HG03060 (cell line): ENCODE results near the gene STRIT1.
"Not testable (repeated sequence)": the region's sequence is repeated elsewhere in the genome, so short reads cannot be mapped to it uniquely, and the experiment has no call there.

Source experiments
- ATAC-seq: cut with Tn5 transposase; IDR thresholded peaks from one replicate; pipeline ENCODE4 v1.9.1; 2021; ENCODE audit warnings: low read depth, moderate number of reproducible peaks; ENCODE audit not compliant: unreplicated experiment

Gene STRIT1

DNA sequence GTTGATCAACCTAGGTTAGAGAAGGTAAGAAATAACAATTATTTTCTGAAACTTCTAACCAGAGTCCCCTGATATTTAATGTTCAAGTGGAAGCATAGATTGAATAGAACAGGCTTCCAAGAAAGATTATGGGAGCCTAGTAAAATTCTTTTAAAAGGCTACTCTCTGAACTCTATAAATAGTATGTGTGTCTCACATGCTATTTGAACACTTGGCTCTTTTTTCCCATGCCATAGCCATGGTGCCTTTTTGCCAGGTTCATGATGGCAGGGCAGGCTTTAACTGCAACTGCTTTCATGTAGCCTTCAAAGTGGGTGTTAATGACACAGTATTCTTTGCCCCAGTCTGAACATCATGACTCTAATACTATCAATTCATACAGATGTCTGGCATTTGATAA lies 22.9 kb upstream of the STRIT1 start:
- ATAC-seq, result no peak

GRCh38 chr3:155313916-155314315 lies 20.4 kb upstream of the STRIT1 start:
- no peak for ATAC-seq

GRCh38 chr3:155313300-155313699 lies 19.8 kb upstream of the STRIT1 start:
- ATAC-seq, result no peak

- no peak for ATAC-seq
Observed at GRCh38 chr3:155312781-155313180, 19.3 kb upstream of the STRIT1 start.

- no peak for ATAC-seq
Observed at GRCh38 chr3:155309581-155309980, 16.1 kb upstream of the STRIT1 start.

DNA sequence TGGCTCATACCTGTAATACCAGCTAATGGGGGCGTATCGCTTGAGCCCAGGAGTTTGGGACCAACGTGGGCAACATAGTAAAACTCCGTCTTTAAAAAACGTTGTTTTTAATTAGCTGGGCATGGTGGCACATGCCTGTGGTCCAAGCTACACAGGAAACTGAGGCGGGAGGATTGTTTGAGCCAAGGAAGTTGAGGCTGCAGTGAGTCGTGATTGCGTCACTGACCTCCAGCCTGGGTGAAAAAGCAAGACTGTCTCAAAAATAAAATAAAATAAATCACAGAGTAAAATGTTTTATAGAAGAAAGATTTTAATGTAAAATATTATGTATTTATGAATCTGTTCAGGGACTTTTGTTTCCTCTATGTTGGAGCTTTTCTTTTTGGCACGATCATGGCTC lies 15.3 kb upstream of the STRIT1 start:
- no peak for ATAC-seq

GRCh38 chr3:155307183-155307582 lies 13.7 kb upstream of the STRIT1 start:
- ATAC-seq, result no peak

DNA sequence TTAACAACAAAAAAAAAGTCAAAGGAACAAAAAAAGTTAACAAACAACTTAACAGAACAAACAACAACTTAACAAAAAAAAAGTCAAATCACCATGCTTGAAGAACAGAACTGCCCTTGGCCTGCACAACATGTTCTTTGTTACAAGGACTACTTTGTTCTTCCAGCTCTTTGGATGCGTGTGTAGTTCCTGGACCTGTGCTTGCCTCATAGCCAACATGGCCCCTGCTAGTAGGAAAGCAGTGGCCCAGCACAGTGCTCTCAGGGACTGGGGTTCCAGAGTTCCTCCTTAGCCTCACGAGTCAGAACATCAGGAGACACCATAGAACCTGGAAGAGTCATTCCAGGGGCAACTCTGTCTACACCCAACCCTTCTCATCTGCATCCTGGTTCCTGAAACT lies 10.9 kb upstream of the STRIT1 start:
- ATAC-seq, result no peak

- no peak for ATAC-seq
Observed at GRCh38 chr3:155303540-155304097, 10.1 kb upstream of the STRIT1 start.

- no peak for ATAC-seq
Observed at GRCh38 chr3:155302891-155303290, 9.4 kb upstream of the STRIT1 start.

GRCh38 chr3:155302481-155302880 lies 9.0 kb upstream of the STRIT1 start:
- ATAC-seq, result no peak

DNA sequence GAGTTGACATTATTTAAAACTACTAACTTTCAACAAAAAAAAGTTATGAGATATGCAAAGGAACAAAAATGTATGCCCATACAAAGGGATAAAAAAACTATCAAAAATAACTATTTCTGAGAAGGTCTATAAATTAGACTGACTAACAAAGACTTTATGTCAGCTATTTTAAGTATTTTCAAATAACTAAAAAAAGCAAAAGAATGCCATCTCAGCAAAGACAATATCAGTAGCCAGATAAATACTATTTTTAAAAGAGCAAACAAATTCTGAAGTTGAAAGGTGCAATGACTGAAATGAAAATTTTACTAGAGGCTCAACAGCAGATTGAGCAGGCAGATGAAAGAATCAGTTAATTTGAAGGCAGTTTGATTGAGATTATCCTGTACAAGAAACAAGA lies 3.6 kb upstream of the STRIT1 start:
- no peak for ATAC-seq

DNA sequence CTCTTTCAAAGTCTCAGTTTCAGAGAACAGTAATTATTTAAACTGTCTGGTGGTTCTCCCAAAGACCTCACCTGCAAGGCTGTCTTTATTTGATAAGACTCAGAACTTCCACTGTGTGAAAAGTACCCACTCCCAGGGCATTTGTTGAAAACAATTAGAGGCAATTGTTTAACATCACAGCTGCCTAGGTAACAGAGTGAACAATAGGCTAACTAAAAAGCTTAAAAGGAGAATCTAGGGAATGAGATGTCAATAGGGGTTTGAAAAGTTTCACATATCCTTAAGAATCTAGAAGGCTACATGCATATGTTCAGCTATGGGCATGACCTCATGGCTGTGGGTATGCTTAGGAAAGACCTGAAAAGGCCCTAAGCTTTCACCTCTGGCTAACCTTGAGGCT lies 2.9 kb upstream of the STRIT1 start:
- ATAC-seq, result no peak

GRCh38 chr3:155292693-155293092 lies 790 bp downstream of the STRIT1 start:
- ATAC-seq, result no peak

DNA sequence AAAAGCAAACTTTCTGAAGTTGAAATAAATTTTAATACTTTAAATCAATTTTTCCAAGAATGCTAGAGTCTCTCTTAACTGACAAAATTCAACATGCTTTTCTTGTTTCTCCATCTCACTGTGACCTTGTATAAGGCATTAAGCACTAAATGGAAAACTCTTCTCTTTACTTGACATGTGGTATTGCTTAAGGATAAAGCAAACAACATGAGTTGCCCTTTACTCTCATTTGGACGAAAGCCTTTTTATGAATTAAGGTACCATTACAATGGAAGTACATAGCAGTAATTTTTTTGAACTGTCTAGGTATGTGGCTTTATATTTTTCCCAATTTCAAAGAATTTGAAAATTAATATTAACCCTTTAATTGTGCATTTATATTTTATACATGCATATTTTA lies 1.4 kb downstream of the STRIT1 start:
- ATAC-seq, result no peak

DNA sequence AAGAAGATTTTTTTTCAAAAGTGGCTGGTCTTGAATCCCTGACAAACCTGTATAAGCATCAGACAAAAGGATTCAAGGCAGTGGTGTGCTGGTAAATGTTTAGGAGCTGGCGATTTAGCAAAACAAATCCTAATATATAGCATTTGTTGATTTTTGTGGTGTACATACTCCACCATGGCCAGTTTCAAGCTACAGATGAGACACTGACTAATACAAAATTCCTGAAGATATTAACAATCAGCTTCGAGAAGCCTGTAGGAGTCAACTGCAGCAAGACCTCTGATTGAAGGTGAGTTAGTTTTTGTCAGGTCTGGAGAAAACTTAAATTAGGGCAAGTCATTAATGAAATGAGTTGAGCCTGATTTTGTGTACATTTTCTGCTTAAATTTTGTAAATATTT lies 6.7 kb downstream of the STRIT1 start:
- ATAC-seq, result no peak

- no peak for ATAC-seq
Observed at GRCh38 chr3:155285936-155286335, 7.5 kb downstream of the STRIT1 start.

DNA sequence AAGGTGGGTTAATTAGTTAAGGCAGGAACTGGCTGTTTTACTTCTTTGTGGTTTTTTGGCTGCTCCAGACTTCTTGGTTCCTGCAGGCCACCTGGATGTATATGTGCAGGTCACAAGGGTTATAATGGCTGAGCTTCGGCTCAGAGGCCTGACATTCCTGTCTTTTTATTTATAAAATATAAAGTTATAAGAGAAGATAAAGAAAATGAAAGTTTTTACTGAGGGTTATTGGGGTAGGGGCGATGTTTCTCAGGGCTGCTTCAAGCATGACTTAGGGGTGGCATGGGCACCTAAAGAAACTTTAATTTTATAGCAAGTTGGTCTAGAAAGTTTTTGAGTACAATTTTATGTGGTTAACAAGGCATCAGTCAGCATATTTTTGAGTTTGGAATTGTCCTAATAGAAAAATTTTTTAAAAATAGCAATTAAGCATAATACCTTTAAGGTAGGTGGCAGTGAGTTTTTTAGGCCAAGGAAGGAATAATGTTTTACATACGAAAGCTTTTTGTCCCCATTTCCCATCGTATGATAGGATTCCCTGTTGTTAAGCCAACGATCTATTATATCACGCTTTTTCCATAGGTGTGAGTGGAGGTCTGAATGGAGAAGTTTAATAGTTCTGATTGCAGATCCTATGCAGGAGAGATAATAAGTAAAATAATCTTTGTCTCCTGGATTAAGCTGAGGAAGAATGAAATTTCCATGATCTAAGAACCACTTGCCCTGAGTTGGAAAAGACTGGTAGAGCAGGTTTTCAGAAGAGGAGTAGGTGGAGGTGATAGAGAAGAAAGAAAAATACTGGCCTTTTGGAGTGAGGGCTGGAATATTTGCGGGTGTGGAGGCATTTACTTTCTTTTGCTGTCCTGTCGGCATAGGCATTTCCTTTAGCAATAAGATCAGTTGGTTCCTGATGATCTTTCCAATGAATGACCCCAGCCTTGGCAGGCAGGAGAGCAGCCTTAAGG lies 10.1 kb downstream of the STRIT1 start:
- no peak for ATAC-seq

DNA sequence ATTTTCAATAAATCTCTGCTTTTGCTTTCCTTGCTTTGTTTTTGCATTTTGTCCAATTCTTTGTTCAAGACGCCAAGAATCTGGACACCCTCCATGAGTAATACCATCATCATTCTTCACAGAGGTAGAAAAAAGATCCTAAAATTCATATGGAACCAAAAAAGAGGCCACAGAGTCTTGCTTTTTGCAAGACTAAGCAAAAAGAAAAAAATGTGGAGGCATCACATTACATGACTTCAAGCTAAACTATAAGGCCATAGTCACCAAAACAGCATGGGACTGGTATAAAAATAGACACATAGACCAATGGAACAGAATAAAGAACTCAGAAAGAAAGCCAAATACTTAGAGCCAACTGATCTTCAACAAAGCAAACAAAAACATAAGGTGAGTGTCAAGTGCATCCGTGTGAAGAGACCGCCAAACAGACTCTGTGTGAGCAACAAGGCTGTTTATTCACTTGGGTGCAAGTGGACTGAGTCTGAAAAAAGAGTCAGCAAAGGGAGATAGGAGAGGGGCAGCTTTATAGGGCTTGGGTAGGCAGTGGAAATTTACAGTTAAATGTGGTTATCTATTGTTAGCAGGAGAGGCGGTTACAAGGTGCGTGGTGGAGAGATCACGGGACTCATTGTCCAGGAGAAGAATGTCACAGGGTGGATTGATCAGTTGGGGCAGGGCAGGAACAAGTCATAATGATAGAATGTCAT lies 10.9 kb downstream of the STRIT1 start:
- ATAC-seq, result no peak

GRCh38 chr3:155281912-155282311 lies 11.6 kb downstream of the STRIT1 start:
- no peak for ATAC-seq

DNA sequence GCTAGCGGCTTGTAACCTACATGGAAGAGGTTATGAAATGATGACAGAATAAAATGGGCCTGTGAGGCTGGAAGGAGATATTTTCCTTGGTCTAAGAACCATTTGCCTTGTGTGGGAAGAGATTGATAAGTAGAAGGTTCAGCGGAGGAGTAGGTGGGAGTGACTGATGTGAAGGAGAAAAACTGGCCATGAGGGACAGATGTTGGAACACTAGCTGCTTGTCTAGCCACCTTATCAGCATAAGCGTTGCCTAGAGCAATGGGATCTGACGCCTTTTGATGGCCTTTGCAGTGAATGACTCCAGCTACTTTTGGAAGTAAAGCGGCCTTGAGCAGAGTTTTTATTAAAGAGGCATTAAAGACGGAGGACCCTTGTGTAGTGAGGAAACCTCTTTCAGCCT lies 17.4 kb downstream of the STRIT1 start:
- not testable (repeated sequence) for ATAC-seq
